Measurements from ENCODE around the gene NFYC.
"Not testable (repeated sequence)": the region's sequence is repeated elsewhere in the genome, so short reads cannot be mapped to it uniquely, and the experiment has no call there.

Gene NFYC

DNA sequence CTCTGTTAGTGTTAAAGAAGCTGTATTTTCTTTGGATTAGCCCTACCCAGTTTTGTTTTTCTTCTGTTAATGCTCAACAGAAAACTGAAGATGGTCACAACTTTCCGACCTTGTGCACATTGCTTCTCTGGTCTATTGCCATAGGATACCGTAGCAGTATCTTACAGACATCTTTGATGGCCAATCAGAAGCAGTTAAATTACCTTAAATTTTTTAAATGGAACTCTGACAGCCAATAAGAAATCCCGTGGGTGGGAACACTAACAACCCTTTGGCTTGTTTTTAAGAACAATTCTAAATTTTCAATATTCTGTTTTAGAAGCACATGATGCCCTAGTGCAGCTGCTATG lies 17.2 kb downstream of the NFYC start:
- no peak for DNase-seq

- peak; percentile 53 for DNase-seq
Measured at GRCh38 chr1:40709100-40709801, 17.7 kb downstream of the NFYC start.

GRCh38 chr1:40709802-40710278 lies 18.3 kb downstream of the NFYC start:
- no peak for DNase-seq

DNA sequence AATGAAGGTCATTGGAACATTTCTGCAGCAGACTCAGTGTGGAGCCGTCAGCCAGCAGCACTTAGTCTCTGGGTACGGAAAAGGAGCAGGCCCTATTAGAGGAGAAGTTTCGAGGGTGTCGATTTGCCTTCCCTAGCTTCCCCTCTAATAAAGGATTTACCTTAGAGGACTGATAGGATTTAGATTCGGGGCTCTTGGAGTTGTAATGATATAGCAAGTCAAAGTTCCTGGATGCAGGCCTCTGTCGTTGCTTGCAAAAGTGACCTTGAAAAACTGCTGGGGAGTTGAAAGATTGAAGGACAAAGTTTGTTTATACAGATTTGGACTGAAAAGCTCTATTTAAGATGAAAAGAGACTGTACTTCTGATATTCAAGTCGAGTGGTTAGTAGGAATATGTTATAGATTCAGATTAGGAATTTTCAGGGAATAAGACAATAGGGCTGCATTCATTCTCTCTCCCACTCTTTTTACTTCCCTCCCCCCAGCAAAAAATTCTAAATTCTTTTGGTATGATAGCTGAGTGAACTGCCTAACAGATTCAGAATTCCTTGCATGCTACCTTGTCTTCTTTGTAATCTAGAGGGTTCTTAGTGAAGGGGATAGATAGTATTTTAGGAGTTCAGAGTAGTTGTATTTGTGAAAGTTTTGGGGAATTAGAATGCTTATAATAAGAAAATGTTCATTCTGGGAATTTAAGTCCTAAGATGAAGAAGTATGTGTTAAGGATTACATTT lies 19.2 kb downstream of the NFYC start:
- no peak for DNase-seq

- no peak for DNase-seq
Measured at GRCh38 chr1:40711465-40712404, 20.2 kb downstream of the NFYC start.

DNA sequence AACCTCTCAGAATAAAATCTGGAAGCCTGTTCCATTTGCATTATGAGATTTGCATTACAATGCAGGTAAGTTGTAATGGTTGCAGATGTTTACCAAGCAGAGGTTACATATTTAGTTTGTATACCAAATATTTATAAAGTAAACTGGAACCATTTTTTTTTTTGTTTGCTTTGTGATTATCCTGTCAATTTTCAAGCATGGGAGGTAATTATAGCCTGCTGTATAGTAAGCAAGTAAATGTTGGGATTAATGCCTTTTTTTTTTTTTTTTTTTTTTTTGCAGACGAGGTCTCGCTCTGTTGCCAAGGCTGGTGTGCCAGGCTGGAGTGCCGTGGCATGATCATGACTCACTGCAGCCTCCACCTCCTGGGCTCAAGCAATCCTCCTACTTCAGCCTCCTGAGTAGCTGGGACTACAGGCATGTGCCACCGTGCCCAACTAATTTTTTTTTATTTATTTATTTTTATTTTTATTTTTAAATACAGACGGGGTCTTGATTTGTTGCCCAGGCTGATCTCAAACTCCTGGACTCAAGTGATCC lies 21.0 kb downstream of the NFYC start:
- no peak for DNase-seq

DNA sequence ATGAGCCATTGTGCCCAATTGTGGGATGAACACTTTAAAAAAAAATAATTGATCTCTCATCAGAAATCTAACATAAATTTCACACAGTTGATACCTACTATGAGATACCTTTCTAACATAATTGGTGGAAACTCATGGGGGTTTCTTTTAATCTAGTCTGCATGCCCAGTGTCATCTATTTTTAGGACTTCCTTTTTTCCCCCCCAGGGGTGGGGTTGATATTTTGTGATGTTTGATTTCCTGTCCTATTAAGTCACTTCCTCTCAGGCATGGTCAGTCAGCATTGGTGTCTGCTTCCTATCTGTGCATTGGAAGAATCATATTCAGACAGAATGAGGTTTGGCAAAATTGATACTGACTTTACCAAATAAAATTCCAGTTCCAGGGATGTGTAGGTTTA lies 21.5 kb downstream of the NFYC start:
- no peak for DNase-seq

- no peak for DNase-seq
Measured at GRCh38 chr1:40715491-40716059, 24.1 kb downstream of the NFYC start.

GRCh38 chr1:40717065-40717464 lies 25.6 kb downstream of the NFYC start:
- no peak for DNase-seq

DNA sequence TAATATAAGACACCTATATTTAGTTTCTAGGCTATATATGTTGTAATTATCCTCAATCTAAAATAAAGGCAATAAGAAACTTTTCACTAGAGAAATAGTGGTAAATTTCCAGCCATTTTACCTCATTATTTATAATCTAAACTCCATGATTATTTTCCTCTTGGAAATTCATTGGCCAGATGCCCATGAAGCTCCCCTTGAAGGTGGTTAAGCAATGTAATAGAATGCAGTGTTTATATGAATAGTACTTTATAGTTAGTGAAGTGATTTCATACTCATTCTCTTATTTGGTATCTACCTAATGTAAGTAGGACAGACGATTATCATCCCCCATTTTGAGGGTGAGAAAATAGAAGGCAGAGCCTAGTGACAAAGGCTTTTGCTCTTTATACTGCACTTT lies 26.5 kb downstream of the NFYC start:
- DNase-seq, result no peak

- DNase-seq, result no peak
Measured at GRCh38 chr1:40720493-40720892, 29.0 kb downstream of the NFYC start.

- DNase-seq, result no peak
Measured at GRCh38 chr1:40722622-40723021, 31.1 kb downstream of the NFYC start.

GRCh38 chr1:40723196-40723955 lies 31.9 kb downstream of the NFYC start:
- no peak for DNase-seq

DNA sequence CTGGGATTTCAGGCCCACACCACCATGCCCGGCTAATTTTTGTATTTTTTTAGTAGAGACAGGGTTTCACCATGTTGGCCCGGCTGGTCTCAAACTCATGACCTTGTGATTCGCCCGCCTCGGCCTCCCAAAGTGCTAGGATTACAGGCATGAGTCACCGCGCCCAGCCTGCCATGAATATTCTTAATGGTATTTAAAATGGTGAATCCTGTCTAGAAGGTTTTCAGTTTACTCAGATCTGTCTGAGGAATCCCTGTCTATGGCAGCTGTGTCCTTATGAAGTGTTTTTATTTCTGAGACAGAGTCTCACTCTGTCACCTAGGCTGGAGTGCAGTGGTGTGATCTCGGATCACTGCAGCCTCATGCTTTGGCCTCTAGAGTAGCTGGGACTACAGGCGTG lies 36.2 kb downstream of the NFYC start:
- not testable (repeated sequence) for DNase-seq

DNA sequence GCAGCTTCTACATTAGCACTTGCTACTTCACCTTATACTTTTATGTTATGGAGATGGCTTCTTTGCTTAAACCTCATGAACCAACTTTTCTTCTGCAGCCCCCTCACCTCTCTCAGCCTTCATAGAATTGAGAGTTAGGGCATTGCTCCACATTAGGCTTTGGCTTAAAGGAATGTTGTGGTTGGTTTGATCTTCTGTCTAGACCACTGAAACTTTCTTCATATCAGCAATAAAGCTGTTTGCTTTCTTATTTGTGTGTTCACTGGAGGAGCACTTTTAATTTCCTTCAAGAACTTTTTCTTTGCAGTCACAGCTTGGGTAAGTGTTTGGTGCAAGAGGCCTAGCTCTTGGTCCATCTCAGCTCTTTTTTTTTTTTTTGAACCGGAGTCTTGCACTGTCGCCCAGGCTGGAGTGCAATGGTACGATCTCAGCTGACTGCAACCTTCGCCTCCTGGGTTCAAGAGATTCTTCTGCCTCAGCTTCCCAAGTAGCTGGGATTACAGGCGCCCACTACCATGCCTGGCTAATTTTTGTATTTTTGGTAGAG lies 37.9 kb downstream of the NFYC start:
- DNase-seq, result not testable (repeated sequence)

GRCh38 chr1:40732756-40733301 lies 41.3 kb downstream of the NFYC start:
- DNase-seq, result no peak

DNA sequence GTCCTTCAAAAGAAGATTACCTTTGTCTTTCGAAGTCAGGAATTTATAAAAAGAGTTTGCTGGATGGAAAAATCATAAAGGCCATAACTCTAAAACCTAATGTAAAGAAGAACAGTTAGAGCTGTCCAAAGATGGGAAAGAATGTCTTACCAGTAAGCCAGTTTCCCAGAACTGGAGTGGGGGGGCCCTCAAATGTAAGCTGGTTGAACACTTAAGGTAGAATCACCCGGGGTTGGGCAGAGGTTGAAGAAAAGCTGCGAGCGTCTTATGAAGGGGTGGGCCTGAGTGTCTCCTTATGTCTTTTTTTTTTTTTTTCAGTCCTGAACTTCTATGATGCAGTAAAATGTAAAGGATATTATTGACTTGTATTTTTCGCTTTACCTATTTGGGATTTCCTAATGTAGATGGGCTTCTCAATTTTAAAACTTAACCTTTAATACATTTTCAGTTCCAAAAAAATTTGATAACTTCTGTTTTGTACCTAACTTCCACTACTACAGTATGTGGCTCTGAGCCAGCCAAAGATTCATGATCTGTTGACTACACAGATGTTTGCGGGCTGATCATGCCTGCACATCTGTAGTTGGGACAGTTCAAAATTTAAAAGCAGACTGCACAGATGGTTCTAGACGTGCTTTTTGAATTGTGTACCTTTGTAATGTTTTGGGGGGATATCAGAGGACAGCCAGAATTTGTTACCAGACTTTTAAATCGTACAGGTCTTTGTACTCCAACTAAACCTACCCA lies 43.6 kb downstream of the NFYC start:
- DNase-seq, result no peak

- DNase-seq, result no peak
Measured at GRCh38 chr1:40736085-40736531, 44.6 kb downstream of the NFYC start.

DNA sequence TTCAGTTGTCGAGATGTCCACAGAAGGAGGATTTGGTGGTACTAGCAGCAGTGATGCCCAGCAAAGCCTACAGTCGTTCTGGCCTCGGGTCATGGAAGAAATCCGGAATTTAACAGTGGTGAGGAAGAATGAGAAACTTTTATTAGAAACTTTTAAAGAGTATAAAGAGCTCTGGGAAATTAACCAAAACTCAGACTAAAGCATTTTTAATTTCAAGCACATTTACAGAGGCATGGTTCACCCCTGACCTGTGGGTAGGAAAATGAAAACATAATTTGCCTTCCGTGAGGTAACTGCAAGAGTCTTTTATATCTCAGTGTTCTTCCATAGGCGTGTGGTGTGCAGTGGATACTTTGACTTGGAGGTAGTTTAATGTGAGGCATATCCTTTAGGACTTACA lies 47.3 kb downstream of the NFYC start:
- DNase-seq, result no peak

GRCh38 chr1:40739455-40740008 lies 48.0 kb downstream of the NFYC start:
- DNase-seq, result no peak
